GM18505 (cell line): ENCODE measurements around the gene FARP1.

Source experiments
- ATAC-seq: cut with Tn5 transposase; IDR thresholded peaks from one replicate; pipeline ENCODE4 v1.9.1; 2021; ENCODE audit not compliant: unreplicated experiment
- POLR2A ChIP-seq: IDR thresholded peaks from 4 replicates; pipeline ENCODE4 v1.6.1; 2011; ENCODE audit warnings: borderline replicate concordance; ENCODE audit not compliant: insufficient read depth, insufficient read length; ENCODE audit errors: extremely low read depth

FARP1 gene

DNA sequence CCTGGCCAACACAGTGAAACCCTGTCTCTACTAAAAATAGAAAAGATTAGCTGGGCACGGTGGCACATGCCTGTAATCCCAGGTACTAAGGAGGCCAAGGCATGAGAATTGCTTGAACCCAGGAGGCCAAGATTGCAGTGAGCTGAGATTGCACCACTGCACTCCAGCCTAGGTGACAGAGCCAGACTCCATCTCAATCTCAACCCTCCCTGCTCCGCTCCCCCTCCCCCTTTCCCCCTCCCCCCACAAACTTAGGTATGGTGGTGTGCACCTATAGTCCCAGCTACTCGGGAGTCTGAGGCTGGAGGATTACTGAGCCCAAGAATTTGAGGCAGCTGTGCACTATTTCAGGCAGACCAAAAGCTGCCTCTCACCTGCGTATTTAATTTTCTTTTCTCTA is 55.8 kb downstream of the FARP1 start:
- ATAC-seq = no peak
- no peak for TF ChIP-seq POLR2A

- TF ChIP-seq POLR2A = no peak
- ATAC-seq = no peak
Observed at GRCh38 chr13:98199480-98199879, 56.6 kb downstream of the FARP1 start.

DNA sequence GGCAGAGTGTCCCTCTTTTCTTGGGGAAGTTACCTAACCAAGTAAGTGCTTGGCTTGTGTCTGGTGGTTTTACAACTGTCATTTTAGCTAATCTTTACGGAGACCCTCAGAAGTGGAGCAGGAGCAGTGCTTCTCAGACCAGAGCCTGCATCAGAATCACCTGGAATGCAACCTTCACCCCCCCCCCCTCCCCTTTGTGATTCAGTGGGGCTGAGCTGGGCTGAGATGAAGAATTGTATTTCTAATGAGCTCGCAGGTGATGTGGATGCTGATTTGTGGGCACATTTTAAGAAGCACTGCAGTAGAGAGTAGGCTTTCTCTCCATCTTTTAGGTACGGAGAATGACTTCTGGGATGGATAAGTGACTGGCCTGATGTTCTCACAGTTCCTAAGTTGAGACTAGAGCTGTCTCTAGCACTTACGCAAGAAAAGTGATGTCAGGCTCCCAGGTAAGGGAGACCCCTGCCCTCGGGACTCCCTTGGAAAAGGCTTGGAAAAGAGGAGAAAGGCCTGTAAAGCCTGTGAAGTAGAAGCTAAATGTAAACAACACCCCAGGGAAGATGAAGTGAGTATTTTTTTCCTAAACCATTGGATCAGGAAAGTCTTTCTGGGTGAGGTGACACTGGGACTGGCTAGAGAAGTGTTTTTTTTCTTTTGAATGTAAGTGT is 57.5 kb downstream of the FARP1 start:
- TF ChIP-seq POLR2A = no peak
- ATAC-seq = no peak

DNA sequence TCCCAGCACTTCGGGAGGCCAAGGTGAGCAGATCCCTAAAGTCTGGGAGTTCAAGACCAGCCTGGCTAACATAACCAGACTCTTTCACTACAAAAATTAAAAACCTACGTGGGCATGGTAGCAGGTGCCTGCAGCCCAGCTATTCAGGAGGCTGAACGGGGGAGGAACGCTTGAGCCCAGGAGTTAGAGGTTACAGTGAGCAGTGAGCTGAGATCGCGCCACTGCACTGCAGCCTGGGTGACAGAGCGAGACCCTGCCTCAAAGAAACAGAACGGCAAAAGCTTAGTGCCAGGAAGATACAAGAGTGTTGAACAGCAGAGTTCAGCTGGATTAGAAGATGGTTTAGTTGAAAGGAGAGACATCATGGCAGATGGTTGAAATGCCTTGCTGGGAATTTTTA is 58.3 kb downstream of the FARP1 start:
- TF ChIP-seq POLR2A = no peak
- ATAC-seq = no peak

GRCh38 chr13:98201984-98202383 is 59.1 kb downstream of the FARP1 start:
- no peak for ATAC-seq
- no peak for TF ChIP-seq POLR2A

DNA sequence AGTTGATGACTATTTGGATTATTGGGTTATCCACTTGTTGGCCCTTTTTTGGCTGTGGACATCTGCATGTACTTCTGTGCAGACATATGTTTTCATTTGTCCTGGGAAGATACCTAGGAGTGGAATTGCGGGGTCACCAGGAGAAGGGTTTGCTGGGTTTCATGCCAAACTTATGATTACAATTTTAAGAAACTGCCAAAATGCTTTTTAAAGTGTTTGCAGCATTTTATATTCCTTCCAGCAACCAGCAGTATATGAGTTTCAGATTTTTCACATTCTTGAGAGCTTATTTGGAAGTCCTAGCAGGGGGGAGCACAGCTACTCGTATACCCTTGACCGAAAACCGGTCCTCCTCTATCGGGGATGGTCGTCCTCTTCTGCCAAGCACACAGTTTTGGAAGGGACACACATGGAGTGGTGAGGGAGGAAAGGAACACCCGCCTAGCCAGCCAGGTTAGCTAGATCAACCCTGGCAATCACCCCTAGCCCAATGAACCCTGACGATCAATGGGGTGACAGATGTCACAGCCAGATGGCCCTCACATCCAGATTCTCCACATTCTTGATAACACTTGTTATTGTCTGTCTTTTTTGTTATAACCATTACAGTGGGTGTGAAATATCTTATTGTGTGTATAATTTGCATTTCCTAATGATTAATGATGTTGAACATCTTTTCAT is 60.9 kb downstream of the FARP1 start:
- no peak for TF ChIP-seq POLR2A

DNA sequence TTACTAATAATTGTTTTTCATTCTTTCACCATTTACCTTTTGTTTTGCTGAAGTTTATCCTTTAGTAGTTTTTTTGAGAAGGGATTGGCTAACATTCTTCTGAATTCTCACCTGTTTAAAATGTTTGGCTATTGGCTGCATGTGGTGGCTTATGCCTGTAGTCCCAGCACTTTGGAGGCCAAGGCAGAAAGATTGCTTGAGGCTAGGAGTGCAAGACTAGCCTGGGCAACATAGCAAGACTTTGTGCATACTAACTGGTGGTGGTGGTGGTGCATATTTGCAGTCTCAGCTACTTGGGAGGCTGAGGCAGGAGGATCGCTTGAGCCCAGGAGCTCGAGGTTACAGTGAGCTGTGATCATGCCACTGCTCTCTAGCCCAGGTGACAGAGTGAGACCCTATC is 61.7 kb downstream of the FARP1 start:
- ATAC-seq = no peak
- no peak for TF ChIP-seq POLR2A

More for the DNA sequence above, 60.9 kb downstream of the FARP1 start:
- ATAC-seq = no peak

DNA sequence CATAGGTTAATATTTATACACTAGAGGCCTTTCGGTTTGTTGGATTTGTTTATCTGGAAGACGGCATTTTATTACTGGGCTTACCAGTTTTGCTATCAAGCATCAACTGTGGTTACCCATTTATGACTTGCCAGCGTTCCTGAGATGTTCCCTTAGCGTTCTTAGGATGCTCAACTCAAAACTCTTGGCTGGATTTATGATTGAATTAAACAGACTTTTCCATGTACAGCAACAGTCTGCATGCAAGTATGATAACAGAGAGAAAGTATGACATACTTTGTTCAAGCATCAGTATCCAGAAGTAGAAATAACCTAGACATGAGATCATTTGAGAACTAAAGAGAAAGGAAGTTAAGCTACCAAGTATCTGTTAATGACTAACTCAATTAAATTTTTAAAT is 64.1 kb downstream of the FARP1 start:
- no peak for ATAC-seq
- no peak for TF ChIP-seq POLR2A

GRCh38 chr13:98207416-98207815 is 64.5 kb downstream of the FARP1 start:
- no peak for ATAC-seq

DNA sequence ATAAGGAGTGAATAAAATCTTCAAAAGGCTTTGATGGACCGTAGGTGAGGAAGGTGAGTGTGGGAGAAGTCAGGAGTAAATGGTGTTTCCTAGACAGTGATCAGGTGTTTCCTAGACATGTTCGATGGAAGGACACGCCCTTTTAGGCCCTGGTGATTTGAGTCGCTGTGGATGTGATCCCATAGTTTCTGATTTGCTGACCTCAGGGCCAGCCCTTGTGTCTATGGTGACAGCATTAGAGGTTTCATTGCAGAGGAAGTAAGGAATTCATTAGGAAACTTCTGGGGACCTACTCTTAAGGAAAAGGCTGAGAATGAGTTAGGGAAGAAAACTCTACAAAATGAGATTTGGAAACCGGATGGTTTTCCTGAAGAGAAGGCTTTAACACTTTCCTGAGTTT is 65.7 kb downstream of the FARP1 start:
- no peak for TF ChIP-seq POLR2A
- no peak for ATAC-seq

More at GRCh38 chr13:98207416-98207815, 64.5 kb downstream of the FARP1 start:
- TF ChIP-seq POLR2A = no peak

DNA sequence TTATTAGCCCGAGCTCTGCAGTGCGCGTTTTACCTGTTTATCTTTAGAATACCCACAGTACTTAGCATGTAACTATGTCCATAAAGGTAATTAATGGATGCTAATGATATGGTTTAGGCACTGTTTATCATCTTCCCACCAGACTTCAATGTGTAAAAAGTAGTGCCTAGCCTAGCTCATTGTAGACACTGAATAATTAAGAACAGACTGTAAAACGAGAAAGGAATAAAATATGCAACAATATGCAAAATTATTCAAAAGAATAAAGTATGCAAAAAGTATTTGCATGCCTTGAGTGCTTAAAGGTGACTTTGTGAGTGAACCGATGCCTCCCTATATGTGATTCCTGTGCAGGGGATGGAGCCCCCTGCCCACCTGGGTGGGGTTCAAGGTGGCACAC is 69.9 kb downstream of the FARP1 start:
- no peak for TF ChIP-seq POLR2A
- ATAC-seq = no peak

DNA sequence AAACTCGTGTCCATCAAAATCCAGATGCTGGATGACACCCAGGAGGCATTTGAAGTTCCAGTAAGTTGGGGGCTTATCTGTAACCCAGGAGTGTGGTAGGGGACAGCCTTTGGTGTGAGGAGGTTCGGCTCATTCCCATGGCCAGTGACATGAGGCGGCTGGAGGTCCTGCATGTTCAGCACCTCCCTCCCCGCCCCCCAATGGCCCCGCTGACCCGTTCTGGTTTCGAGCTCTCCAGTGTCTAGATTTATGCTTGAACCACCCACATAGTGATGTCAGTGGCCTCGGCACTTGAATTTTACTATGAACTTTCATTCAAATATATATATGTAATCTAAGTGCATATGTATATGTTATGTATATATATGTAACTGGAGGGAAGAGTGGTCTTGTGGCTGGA is 70.5 kb downstream of the FARP1 start:
- no peak for TF ChIP-seq POLR2A

GRCh38 chr13:98214008-98214643 is 71.2 kb downstream of the FARP1 start:
- no peak for TF ChIP-seq POLR2A
- ATAC-seq = no peak

More for the DNA sequence above, 70.5 kb downstream of the FARP1 start:
- ATAC-seq = no peak

DNA sequence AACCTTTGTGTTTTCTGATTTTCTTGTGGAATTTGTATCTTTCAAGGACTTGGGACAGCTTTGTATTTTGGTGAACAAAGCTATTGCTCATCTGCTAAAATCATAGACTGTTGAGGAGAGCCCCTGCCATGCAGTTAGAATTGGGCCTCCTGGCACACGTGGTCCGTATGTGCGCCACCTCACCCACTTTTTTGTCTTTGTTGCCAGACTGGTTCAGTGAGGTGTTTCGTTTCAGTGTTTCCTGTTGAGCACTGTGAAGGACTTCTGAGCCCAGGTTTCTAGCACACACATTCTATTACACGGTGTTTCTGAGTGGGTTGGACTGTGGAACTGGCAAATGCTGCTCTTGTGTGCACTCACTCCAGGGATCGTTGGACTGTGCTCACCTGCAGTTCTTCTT is 71.8 kb downstream of the FARP1 start:
- no peak for ATAC-seq
- TF ChIP-seq POLR2A = no peak
